Neutrophil (primary cell): Measurements from ENCODE around the gene EPB41L4B.

Experiments used
- H3K27ac ChIP-seq: fragments of 200-600 bp; sonication (generic); 2 replicates; pipeline ENCODE4 v1.5.1; 2016; ENCODE audit warnings: mild to moderate bottlenecking, moderate library complexity
- H3K27me3 ChIP-seq: fragments of 200-600 bp; sonication (generic); 2 replicates; pipeline ENCODE4 v1.6.0; 2016; ENCODE audit warnings: mild to moderate bottlenecking
- H3K36me3 ChIP-seq: fragments of 200-600 bp; sonication (generic); 2 replicates; pipeline ENCODE4 v1.5.1; 2017
- H3K4me1 ChIP-seq, 2 experiments: fragments of 200-600 bp in 1 of 2; sonication (generic) in 1 of 2; 1 replicate in 1 of 2; 2 replicates in 1 of 2; pipeline versions ENCODE4 v1.5.1 to v1.6.1; 2013 to 2016; ENCODE audit warnings: low read depth in 1 of 2, low read length in 1 of 2, mild to moderate bottlenecking in 1 of 2, moderate library complexity in 1 of 2; ENCODE audit not compliant: control insufficient read depth in 1 of 2, insufficient read depth in 1 of 2
- H3K4me3 ChIP-seq, 2 experiments: fragments of 200-600 bp in 1 of 2; sonication (generic) in 1 of 2; 1 replicate in 1 of 2; 2 replicates in 1 of 2; pipeline ENCODE4 v1.5.1; 2013 to 2016; ENCODE audit warnings: low read depth in 1 of 2, low read length in 1 of 2, mild to moderate bottlenecking in 1 of 2, moderate library complexity in 1 of 2
- H3K9me3 ChIP-seq: fragments of 200-600 bp; sonication (generic); 2 replicates; pipeline ENCODE4 v1.5.1; 2016
- CTCF ChIP-seq: fragments of 200-600 bp; sonication (generic); IDR thresholded peaks from 2 replicates; pipeline ENCODE4 v1.5.1; 2016; ENCODE audit warnings: antibody characterized with exemption

The EPB41L4B gene

GRCh38 chr9:109239240-109239639, 81.6 kb downstream of the EPB41L4B start:
- Histone ChIP-seq H3K27me3 (peaks cover 52% of the 10 kb centered on the region), H3K36me3 (no peaks in the 10 kb centered on the region), H3K4me3 (no peak overlapping the region), H3K27ac (no peak overlapping the region), H3K9me3 (no peaks in the 10 kb centered on the region), H3K4me1 (no peaks in the 10 kb centered on the region)
- TF ChIP-seq CTCF: no peak

- Histone ChIP-seq H3K36me3 (no peaks in the 10 kb centered on the region), H3K4me1 (no peaks in the 10 kb centered on the region), H3K9me3 (no peaks in the 10 kb centered on the region), H3K4me3 (no peak overlapping the region), H3K27me3 (peaks cover 49% of the 10 kb centered on the region), H3K27ac (no peak overlapping the region)
- no peak for TF ChIP-seq CTCF
Observed at GRCh38 chr9:109238655-109239054, 82.2 kb downstream of the EPB41L4B start.

GRCh38 chr9:109238125-109238524, 82.7 kb downstream of the EPB41L4B start:
- Histone ChIP-seq H3K4me1 (no peaks in the 10 kb centered on the region), H3K36me3 (no peaks in the 10 kb centered on the region)
- no peak for TF ChIP-seq CTCF

GRCh38 chr9:109232449-109233237, 88.2 kb downstream of the EPB41L4B start:
- H3K9me3 ChIP-seq: no peaks in the 10 kb centered on the region
- H3K36me3 ChIP-seq: no peaks in the 10 kb centered on the region
- no peaks in the 10 kb centered on the region for H3K4me1 ChIP-seq
- H3K27me3 ChIP-seq: peaks cover 58% of the 10 kb centered on the region
- H3K27ac ChIP-seq: no peak overlapping the region
- TF ChIP-seq CTCF: no peak
- H3K4me3 ChIP-seq: no peak overlapping the region

More at GRCh38 chr9:109238125-109238524, 82.7 kb downstream of the EPB41L4B start:
- H3K27ac ChIP-seq: no peak overlapping the region
- H3K27me3 ChIP-seq: peaks cover 45% of the 10 kb centered on the region
- H3K9me3 ChIP-seq: no peaks in the 10 kb centered on the region
- no peak overlapping the region for H3K4me3 ChIP-seq

- Histone ChIP-seq H3K27ac (no peak overlapping the region), H3K36me3 (no peaks in the 10 kb centered on the region), H3K27me3 (peaks cover 58% of the 10 kb centered on the region), H3K9me3 (no peaks in the 10 kb centered on the region), H3K4me1 (no peaks in the 10 kb centered on the region), H3K4me3 (no peak overlapping the region)
- TF ChIP-seq CTCF: no peak
Observed at GRCh38 chr9:109231593-109231992, 89.3 kb downstream of the EPB41L4B start.
